Adrenal gland (tissue), 5 donors: Measurements from ENCODE around the gene REEP1.

Experiments used
- CTCF ChIP-seq, 6 experiments: fragments of 450-650 bp in 4 of 6; fragments of 200-600 bp in 2 of 6; sonication (generic) in 1 of 6; IDR thresholded peaks; 1 replicate in 5 of 6; 2 replicates in 1 of 6; pipeline versions ENCODE4 v1.5.1 to v1.8.0; 2016 to 2021; ENCODE audit warnings: antibody characterized with exemption in 6 of 6, mild to moderate bottlenecking in 2 of 6, moderate library complexity in 1 of 6
- POLR2A ChIP-seq, 2 donors: fragments of 450-650 bp; IDR thresholded peaks; one replicate each; pipeline ENCODE4 v1.6.1; 2017; ENCODE audit warnings: antibody characterized with exemption in 2 of 2, mild to moderate bottlenecking in 2 of 2, moderate library complexity in 1 of 2
- donor health status: DM: no; HTN: no; CAD: no.

GRCh38 chr2:86366651-86367498, 29.4 kb upstream of the REEP1 start:
- TF ChIP-seq CTCF (IDR thresholded peaks at IDR 0.05): no peak
- no peak for TF ChIP-seq POLR2A (IDR thresholded peaks at IDR 0.05)
